HepG2 (cell line): ENCODE data around the gene MRPL10. TPM values are rescaled to one million over a fixed set of nuclear protein-coding genes. Genes with fewer than 3 reads are reported as not detected.

ENCODE experiments used
- AGO2 ChIP-seq: fragments of 200-400 bp; formaldehyde crosslinking; optimal IDR thresholded peaks from 2 replicates; pipeline ENCODE3; 2017; ENCODE audit warnings: mild to moderate bottlenecking, low read depth, low read length, moderate library complexity
- HINFP ChIP-seq: sonication (generic); formaldehyde crosslinking; IDR thresholded peaks from 2 replicates; pipeline ENCODE4 v1.4.0; 2020; ENCODE audit warnings: low read depth, mild to moderate bottlenecking, missing genetic modification reagents
- MATR3 ChIP-seq: sonication (generic); formaldehyde crosslinking; IDR thresholded peaks from 2 replicates; pipeline ENCODE4 v1.4.0; 2020; ENCODE audit warnings: missing genetic modification reagents
- MIER3 ChIP-seq: IDR thresholded peaks from 2 replicates; pipeline ENCODE4 v1.6.1; 2016; ENCODE audit warnings: missing compliant biosample characterization, borderline replicate concordance
- NCOA1 ChIP-seq: sonication (generic); formaldehyde crosslinking; IDR thresholded peaks from 2 replicates; pipeline ENCODE4 v1.9.0; 2021; ENCODE audit warnings: missing genetic modification reagents
- NR3C1 ChIP-seq: sonication (generic); formaldehyde crosslinking; IDR thresholded peaks from 2 replicates; pipeline ENCODE4 v1.4.0; 2020; ENCODE audit warnings: missing genetic modification reagents
- SP5 ChIP-seq: IDR thresholded peaks from 2 replicates; pipeline ENCODE4 v1.6.1; 2016; ENCODE audit warnings: low read depth, borderline replicate concordance
- ZC3H4 ChIP-seq: sonication (generic); formaldehyde crosslinking; IDR thresholded peaks from 2 replicates; pipeline ENCODE4 v1.4.0; 2020; ENCODE audit warnings: missing genetic modification reagents, borderline replicate concordance
- ZKSCAN8 ChIP-seq: IDR thresholded peaks from 2 replicates; pipeline ENCODE4 v1.6.1; 2016; ENCODE audit warnings: borderline replicate concordance, missing genetic modification reagents, missing compliant biosample characterization
- ZNF331 ChIP-seq: sonication (generic); formaldehyde crosslinking; IDR thresholded peaks from 2 replicates; pipeline ENCODE4 v1.4.0; 2020; ENCODE audit warnings: missing genetic modification reagents
- ZNF570 ChIP-seq: sonication (generic); formaldehyde crosslinking; IDR thresholded peaks from 2 replicates; pipeline ENCODE4 v1.4.0; 2020; ENCODE audit warnings: mild to moderate bottlenecking, missing genetic modification reagents, borderline replicate concordance
- ZNF674 ChIP-seq: sonication (generic); formaldehyde crosslinking; IDR thresholded peaks from 2 replicates; pipeline ENCODE4 v1.5.0; 2020; ENCODE audit warnings: low read depth, mild to moderate bottlenecking, missing genetic modification reagents
- ZNF772 ChIP-seq: sonication (generic); formaldehyde crosslinking; IDR thresholded peaks from 2 replicates; pipeline ENCODE4 v1.5.0; 2020; ENCODE audit warnings: mild to moderate bottlenecking, missing genetic modification reagents
- ZNF841 ChIP-seq: sonication (generic); formaldehyde crosslinking; IDR thresholded peaks from 2 replicates; pipeline ENCODE4 v1.8.1; 2023; ENCODE audit warnings: missing genetic modification reagents, borderline replicate concordance
- polyA plus RNA-seq, 8 experiments: library from polyadenylated mRNA; depleted of rRNA in 3 of 8; stranded (reverse) in 7 of 8; unstranded in 1 of 8; fragments of >200 nt; fragmentation: Illumina TruSeq in 4 of 8; extraction: Trizol in 4 of 8; gene quantifications; 2 replicates each; pipeline versions ENCODE4 v1.2.1 to v1.2.3, GENCODE V29; 2011 to 2016; ENCODE audit warnings: low read depth in 4 of 8, missing spikeins in 1 of 8, mixed read lengths in 1 of 8; ENCODE audit not compliant: insufficient read depth in 1 of 8
- total RNA-seq, 5 experiments: library from RNA; depleted of rRNA; stranded (reverse); fragments of >200 nt; fragmentation: Illumina TruSeq; extraction: Trizol; gene quantifications; 2 replicates each; pipeline ENCODE4 v1.2.3, GENCODE V29; 2016; ENCODE audit warnings: low read depth in 1 of 5
- TF ChIP-seq, protein P1 (sequence below): sonication (generic); formaldehyde crosslinking; IDR thresholded peaks from 2 replicates; pipeline ENCODE4 v1.5.1; 2020; ENCODE audit warnings: missing genetic modification reagents, mild to moderate bottlenecking, borderline replicate concordance
- TF ChIP-seq, protein P2 (sequence below): sonication (generic); formaldehyde crosslinking; IDR thresholded peaks from 2 replicates; pipeline ENCODE4 v1.5.0; 2020; ENCODE audit warnings: mild to moderate bottlenecking, low read depth, missing genetic modification reagents, borderline replicate concordance
- TF ChIP-seq, protein P3 (sequence below): IDR thresholded peaks from 2 replicates; pipeline ENCODE4 v1.6.1; 2016; ENCODE audit warnings: low read depth

Gene MRPL10
- total and polyA plus RNA-seq, 2 of the 13 experiments (the other 11 are each of a cell fraction or from before 2014, with no cell fraction given): 56.7 to 149 TPM

- TF ChIP-seq HINFP (CRISPR knock-in tag) (no peak), ZKSCAN8 (CRISPR knock-in tag) (no peak), ZC3H4 (CRISPR knock-in tag) (no peak), ZNF841 (CRISPR knock-in tag) (no peak), MATR3 (no peak), ZNF570 (CRISPR knock-in tag) (no peak), ZNF331 (CRISPR knock-in tag) (peak; percentile 86), ZNF772 (peak; percentile 4; the same call in 1 of the 2 replicates), NCOA1 (CRISPR knock-in tag) (peak; percentile 72; the same call in 1 of the 2 replicates), SP5 (CRISPR knock-in tag) (peak; percentile 41; the same call in 1 of the 2 replicates), NR3C1 (no peak), MIER3 (CRISPR knock-in tag) (peak; percentile 80; the same call in 1 of the 2 replicates), AGO2 (peak; percentile 81), ZNF674 (CRISPR knock-in tag) (no peak)
- TF ChIP-seq, protein P1, sequence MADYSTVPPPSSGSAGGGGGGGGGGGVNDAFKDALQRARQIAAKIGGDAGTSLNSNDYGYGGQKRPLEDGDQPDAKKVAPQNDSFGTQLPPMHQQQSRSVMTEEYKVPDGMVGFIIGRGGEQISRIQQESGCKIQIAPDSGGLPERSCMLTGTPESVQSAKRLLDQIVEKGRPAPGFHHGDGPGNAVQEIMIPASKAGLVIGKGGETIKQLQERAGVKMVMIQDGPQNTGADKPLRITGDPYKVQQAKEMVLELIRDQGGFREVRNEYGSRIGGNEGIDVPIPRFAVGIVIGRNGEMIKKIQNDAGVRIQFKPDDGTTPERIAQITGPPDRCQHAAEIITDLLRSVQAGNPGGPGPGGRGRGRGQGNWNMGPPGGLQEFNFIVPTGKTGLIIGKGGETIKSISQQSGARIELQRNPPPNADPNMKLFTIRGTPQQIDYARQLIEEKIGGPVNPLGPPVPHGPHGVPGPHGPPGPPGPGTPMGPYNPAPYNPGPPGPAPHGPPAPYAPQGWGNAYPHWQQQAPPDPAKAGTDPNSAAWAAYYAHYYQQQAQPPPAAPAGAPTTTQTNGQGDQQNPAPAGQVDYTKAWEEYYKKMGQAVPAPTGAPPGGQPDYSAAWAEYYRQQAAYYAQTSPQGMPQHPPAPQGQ (CRISPR knock-in tag): 0 out of 2 replicates have a peak, but pooled peaks have one; percentile 38
- TF ChIP-seq, protein P2, sequence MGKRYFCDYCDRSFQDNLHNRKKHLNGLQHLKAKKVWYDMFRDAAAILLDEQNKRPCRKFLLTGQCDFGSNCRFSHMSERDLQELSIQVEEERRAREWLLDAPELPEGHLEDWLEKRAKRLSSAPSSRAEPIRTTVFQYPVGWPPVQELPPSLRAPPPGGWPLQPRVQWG (CRISPR knock-in tag): no peak
- TF ChIP-seq, protein P3, sequence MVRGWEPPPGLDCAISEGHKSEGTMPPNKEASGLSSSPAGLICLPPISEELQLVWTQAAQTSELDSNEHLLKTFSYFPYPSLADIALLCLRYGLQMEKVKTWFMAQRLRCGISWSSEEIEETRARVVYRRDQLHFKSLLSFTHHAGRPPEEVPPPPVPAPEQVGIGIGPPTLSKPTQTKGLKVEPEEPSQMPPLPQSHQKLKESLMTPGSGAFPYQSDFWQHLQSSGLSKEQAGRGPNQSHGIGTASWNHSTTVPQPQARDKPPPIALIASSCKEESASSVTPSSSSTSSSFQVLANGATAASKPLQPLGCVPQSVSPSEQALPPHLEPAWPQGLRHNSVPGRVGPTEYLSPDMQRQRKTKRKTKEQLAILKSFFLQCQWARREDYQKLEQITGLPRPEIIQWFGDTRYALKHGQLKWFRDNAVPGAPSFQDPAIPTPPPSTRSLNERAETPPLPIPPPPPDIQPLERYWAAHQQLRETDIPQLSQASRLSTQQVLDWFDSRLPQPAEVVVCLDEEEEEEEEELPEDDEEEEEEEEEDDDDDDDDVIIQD: peak; percentile 63
Observed at GRCh38 chr17:47831003-47831933, at the start of gene MRPL10, which contains the start of gene LRRC46 (continued).
